ENCODE data around the gene NDUFB4.
"Not testable (repeated sequence)": the region's sequence is repeated elsewhere in the genome, so short reads cannot be mapped to it uniquely, and the experiment has no call there.

The NDUFB4 gene

DNA sequence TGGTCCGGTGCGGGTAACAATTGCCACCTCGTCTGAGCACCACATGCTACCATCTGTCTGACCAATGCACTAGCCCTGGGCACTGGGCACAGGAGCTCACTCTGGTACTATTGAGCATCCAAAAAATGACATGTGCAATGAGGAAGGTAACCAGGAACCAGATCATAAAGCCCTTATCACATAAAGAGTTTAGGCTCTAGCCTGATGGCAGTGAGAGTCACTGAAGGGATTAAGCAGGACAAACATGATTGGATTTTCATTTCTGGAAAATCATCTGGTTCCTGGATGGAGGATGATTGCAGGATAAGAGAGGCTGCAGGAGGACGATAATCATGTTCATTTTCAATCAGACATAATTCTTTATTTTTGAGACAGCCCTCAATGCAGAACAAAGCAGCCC is 12.4 kb downstream of the NDUFB4 start:
- no peak for DNase-seq
- H3K27ac ChIP-seq = no peak overlapping the region
- H3K27me3 ChIP-seq (replicated peaks) = no peaks in the 10 kb centered on the region
- no peaks in the 10 kb centered on the region for H3K36me3 ChIP-seq (replicated peaks)
- in situ Hi-C loops (cut with HindIII; ENCODE audit: low pct_ligation_motif_present, low sequenced_read_pairs) = no loop called here
- no peak overlapping the region for H3K4me3 ChIP-seq (ENCODE audit: low read depth, low read length)
- TF ChIP-seq, protein P1, sequence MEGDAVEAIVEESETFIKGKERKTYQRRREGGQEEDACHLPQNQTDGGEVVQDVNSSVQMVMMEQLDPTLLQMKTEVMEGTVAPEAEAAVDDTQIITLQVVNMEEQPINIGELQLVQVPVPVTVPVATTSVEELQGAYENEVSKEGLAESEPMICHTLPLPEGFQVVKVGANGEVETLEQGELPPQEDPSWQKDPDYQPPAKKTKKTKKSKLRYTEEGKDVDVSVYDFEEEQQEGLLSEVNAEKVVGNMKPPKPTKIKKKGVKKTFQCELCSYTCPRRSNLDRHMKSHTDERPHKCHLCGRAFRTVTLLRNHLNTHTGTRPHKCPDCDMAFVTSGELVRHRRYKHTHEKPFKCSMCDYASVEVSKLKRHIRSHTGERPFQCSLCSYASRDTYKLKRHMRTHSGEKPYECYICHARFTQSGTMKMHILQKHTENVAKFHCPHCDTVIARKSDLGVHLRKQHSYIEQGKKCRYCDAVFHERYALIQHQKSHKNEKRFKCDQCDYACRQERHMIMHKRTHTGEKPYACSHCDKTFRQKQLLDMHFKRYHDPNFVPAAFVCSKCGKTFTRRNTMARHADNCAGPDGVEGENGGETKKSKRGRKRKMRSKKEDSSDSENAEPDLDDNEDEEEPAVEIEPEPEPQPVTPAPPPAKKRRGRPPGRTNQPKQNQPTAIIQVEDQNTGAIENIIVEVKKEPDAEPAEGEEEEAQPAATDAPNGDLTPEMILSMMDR (IDR thresholded peaks at IDR 0.05; ENCODE audit: low read depth, low read length, missing control alignments) = no peak

DNA sequence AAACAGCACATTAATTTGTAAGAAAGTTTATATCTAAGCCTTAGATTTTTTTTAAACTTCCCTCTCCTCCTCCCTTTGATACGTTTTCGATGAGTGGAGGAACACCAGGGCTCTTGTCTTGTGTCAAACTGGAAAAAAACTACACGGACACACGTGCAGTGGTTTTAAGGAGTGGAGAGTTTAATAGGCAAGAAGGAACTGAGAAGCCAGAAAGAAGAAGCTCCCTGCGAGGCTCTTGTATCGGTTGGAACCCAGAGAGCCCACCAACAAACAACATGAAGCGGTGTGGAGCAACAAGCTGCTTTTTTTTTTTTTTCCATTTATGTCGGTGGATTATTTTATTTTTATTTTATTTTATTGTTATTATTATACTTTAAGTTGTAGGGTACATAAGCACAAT is 18.6 kb downstream of the NDUFB4 start:
- no peak overlapping the region for H3K27ac ChIP-seq
- in situ Hi-C loops (cut with HindIII; ENCODE audit: low pct_ligation_motif_present, low sequenced_read_pairs) = no loop called here
- DNase-seq = no peak
- TF ChIP-seq, protein P1 (IDR thresholded peaks at IDR 0.05; ENCODE audit: low read depth, low read length, missing control alignments) = no peak
- no peaks in the 10 kb centered on the region for H3K27me3 ChIP-seq (replicated peaks)
- no peaks in the 10 kb centered on the region for H3K36me3 ChIP-seq (replicated peaks)
- no peak overlapping the region for H3K4me3 ChIP-seq (ENCODE audit: low read depth, low read length)

DNA sequence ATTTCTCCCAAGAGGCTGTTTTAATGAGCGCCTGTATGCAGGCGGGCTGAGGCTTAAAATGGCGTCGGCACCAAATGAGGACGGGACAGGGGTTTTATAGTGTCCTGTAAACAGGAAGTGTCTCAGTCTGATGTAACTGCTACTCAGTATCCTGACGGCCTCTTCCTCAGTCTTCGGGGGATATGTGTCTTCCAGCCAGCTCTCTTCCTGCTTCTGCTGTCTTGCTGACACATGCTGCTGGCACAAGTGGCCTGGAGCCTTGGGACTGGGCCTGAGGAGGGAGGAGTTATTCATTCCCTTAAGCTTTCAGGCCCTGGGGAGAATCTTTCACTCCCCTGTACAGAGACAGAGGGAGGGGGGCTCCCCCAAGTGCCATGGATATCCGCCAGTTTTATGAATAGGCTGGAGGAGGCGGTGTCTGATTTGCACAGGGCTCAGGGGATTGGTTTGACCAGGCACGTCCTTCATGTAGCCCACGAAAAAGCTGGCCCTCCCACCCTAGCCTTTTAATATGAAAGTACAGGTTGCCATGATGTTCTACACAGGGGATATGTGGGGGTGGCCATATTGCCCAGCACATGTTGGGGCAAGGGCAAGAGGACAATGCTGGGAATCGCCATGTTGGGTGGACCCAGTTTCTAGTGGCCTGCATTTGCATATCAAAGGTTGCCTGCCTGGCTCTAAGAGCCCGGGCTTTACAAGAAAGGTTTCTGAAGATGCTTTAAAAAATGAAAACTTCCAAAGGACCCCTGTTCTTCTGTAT is 19.9 kb downstream of the NDUFB4 start:
- in situ Hi-C loops (cut with HindIII; ENCODE audit: low pct_ligation_motif_present, low sequenced_read_pairs) = no loop called here
- peak; percentile 20 for DNase-seq
- no peak overlapping the region for H3K27ac ChIP-seq
- no peaks in the 10 kb centered on the region for H3K27me3 ChIP-seq (replicated peaks)
- TF ChIP-seq, protein P1 (IDR thresholded peaks at IDR 0.05; ENCODE audit: low read depth, low read length, missing control alignments) = no peak
- no peaks in the 10 kb centered on the region for H3K36me3 ChIP-seq (replicated peaks)
- no peak overlapping the region for H3K4me3 ChIP-seq (ENCODE audit: low read depth, low read length)

DNA sequence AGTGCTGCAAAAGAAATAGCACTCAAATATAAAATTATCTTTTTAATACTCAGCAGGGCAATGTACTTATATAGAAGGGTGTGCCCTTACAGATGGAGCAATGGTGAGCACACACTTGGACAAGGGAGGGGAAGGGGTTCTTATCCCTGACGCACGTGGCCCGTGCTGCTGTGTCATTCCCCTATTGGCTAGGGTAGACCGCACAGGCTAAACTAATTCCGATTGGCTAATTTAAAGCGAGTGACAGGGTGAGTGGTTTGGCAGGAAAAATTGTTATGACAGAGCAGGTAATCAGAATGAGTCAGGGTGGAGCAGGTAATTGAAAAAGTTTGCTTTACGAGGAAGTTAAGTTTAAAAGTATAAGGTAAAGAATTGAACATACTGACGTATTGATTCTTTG is 20.6 kb downstream of the NDUFB4 start:
- H3K27ac ChIP-seq; H3K36me3 ChIP-seq (replicated peaks); DNase-seq; H3K4me3 ChIP-seq (ENCODE audit: low read depth, low read length); H3K27me3 ChIP-seq (replicated peaks); in situ Hi-C loops (cut with HindIII; ENCODE audit: low pct_ligation_motif_present, low sequenced_read_pairs): not testable (repeated sequence)

DNA sequence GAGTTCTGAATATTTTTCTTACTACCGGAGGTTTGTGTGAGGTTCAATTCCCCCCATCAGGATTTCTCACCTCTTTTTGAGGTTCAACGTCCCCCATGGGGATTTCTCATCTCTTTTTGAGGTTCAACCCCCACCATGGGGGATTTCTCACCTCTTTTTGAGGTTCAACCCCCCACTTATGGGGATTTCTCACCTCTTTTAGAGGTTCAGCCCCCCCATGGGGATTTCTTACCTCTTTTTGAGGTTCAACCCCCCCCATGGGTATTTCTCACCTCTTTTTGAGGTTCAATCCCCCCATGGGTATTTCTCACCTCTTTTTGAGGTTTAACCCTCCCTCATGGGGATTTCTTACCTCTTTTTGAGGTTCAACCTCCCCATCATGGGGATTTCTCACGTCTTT is 26.3 kb downstream of the NDUFB4 start:
- Histone ChIP-seq H3K4me3 (ENCODE audit: low read depth, low read length) (no peak overlapping the region), H3K27ac (no peak overlapping the region), H3K36me3 (replicated peaks) (no peaks in the 10 kb centered on the region), H3K27me3 (replicated peaks) (no peaks in the 10 kb centered on the region)
- TF ChIP-seq, protein P1 (IDR thresholded peaks at IDR 0.05; ENCODE audit: low read depth, low read length, missing control alignments) = no peak
- no peak for DNase-seq
- in situ Hi-C loops (cut with HindIII; ENCODE audit: low pct_ligation_motif_present, low sequenced_read_pairs) = no loop called here

DNA sequence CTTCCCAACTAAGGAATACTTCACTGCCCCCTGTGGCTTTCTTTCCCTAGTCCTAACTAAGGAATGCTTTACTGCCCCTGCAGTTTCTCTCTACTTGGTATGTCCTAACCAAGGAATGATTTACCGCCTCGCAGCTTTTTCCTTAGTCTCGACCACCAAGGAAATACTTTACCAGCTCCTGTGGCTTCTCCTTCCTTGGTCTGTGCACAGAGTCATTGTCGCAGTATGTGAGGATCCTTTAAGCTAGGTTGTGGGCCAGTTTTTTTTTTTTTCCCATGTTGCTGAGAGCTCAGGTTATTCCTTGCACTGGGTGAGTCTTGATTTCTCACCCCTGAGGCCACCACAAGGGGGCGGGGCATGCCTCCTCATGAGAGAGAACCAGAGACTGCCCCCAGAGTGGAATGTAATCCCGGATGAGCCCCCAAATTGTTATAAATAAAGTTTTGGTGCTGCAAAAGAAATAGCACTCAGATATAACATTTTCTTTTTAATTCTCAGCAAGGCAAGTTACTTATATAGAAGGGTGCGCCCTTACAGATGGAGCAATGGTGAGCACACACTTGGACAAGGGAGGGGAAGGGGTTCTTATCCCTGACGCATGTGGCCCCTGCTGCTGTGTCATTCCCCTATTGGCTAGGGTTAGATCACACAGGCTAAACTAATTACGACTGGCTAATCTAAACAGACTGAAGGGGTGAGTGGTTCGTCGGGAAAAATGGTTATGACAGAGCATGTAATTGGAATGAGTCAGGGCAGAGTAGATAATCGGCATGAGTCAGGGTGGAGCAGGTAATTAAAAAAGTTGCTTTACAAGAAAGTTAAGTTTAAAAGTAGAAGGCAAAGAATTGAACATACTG is 27.0 kb downstream of the NDUFB4 start:
- in situ Hi-C loops (cut with HindIII; ENCODE audit: low pct_ligation_motif_present, low sequenced_read_pairs) = no loop called here
- H3K36me3 ChIP-seq (replicated peaks) = no peaks in the 10 kb centered on the region
- no peak overlapping the region for H3K4me3 ChIP-seq (ENCODE audit: low read depth, low read length)
- H3K27me3 ChIP-seq (replicated peaks) = no peaks in the 10 kb centered on the region
- TF ChIP-seq, protein P1 (IDR thresholded peaks at IDR 0.05; ENCODE audit: low read depth, low read length, missing control alignments) = peak; percentile 23
- DNase-seq = peak; percentile 10
- H3K27ac ChIP-seq = no peak overlapping the region
